HCT116 (cell line): ENCODE measurements around the gene DNMT3B. TPM values are rescaled to one million over a fixed set of nuclear protein-coding genes. Genes with fewer than 3 reads are reported as not detected.
A peak's percentile ranks its signal among the peaks of the same experiment; 100 is the strongest.

Experiments used
- ATAC-seq: fragments of 200-7000 bp; cut with Tn5 transposase; 2 replicates; pipeline ENCODE4 v1.9.1; 2020; ENCODE audit warnings: mild to moderate bottlenecking, moderate library complexity
- BruUV-seq: library from RNA; stranded (reverse); fragments of 400-500 nt; replicated peaks from 2 replicates; lab custom pipeline; 2021; lab: Mats Ljungman, UMichigan
- CTCF ChIA-PET: fragments of 300-600 bp; sonication (Branson Sonifier 250); formaldehyde crosslinking; loops from one replicate; lab custom pipeline; 2021; ENCODE audit warnings: antibody characterized with exemption; lab: Charles Lee
- POLR2A ChIA-PET: fragments of 300-600, 350-600 bp; sonication (Branson Sonifier 250); formaldehyde crosslinking; loops from one replicate; lab custom pipeline; 2021; ENCODE audit warnings: antibody characterized with exemption; lab: Charles Lee
- RAD21 ChIA-PET, 2 experiments: fragments of 300-600 bp; sonication (Branson Sonifier 250); formaldehyde crosslinking; loops; one replicate each; lab custom pipeline; 2023; ENCODE audit warnings: low total read pairs in 2 of 2; ENCODE audit not compliant: uncharacterized antibody in 2 of 2, unreplicated experiment in 2 of 2, low non-redundant PET in 1 of 2; lab: Charles Lee
- DNase-seq: peaks from one replicate; pipeline ENCODE4 v3.0.0-alpha.2; 2010; ENCODE audit warnings: low read depth, low spot score
- H2AFZ ChIP-seq: fragments of 200-600 bp; shearing (Covaris generic), sonication (generic); 2 replicates; pipeline ENCODE4 v1.6.1; 2017; ENCODE audit warnings: low read depth, mixed run types, mixed read lengths, antibody characterized with exemption, low read length; ENCODE audit not compliant: poor library complexity, severe bottlenecking
- H3K27ac ChIP-seq: 2 replicates; pipeline ENCODE4 v1.5.1; 2012; ENCODE audit warnings: low read depth, low read length
- H3K27me3 ChIP-seq: fragments of 200-600 bp; sonication (generic); 2 replicates; pipeline ENCODE4 v1.6.1; 2016; ENCODE audit warnings: mixed run types, low read length, mixed read lengths; ENCODE audit not compliant: insufficient read depth
- H3K36me3 ChIP-seq, 2 experiments: fragments of 200-500 bp in 1 of 2; fragments of 200-600 bp in 1 of 2; sonication (Bioruptor generic) in 1 of 2; sonication (generic) in 1 of 2; 2 replicates each; pipeline versions ENCODE4 v1.5.1 to v1.6.1; 2014 to 2016; ENCODE audit warnings: low read length in 2 of 2, inconsistent platforms in 1 of 2, mixed read lengths in 1 of 2, mixed run types in 1 of 2; ENCODE audit not compliant: insufficient read depth in 2 of 2, control insufficient read depth in 1 of 2
- H3K4me1 ChIP-seq, 2 experiments: fragments of 200-600 bp in 1 of 2; sonication (generic) in 1 of 2; 2 replicates each; pipeline versions ENCODE4 v1.5.1 to v1.6.1; 2012 to 2017; ENCODE audit warnings: low read length in 2 of 2, inconsistent platforms in 1 of 2, mild to moderate bottlenecking in 1 of 2, mixed read lengths in 1 of 2, mixed run types in 1 of 2, moderate library complexity in 1 of 2; ENCODE audit not compliant: insufficient read depth in 2 of 2, control insufficient read depth in 1 of 2
- H3K4me2 ChIP-seq: fragments of 200-600 bp; sonication (generic); 2 replicates; pipeline ENCODE4 v1.6.1; 2017; ENCODE audit warnings: mixed run types, low read length, mixed read lengths
- H3K4me3 ChIP-seq, 2 experiments: fragments of 200-600 bp in 1 of 2; sonication (generic) in 1 of 2; replicated peaks in 1 of 2; 2 replicates each; pipeline ENCODE4 v1.5.1; 2011 to 2016; ENCODE audit warnings: low read length in 2 of 2, control low read depth in 1 of 2, low read depth in 1 of 2, mild to moderate bottlenecking in 1 of 2, mixed read lengths in 1 of 2, mixed run types in 1 of 2
- H3K79me2 ChIP-seq: fragments of 200-600 bp; sonication (generic); 2 replicates; pipeline ENCODE4 v1.6.1; 2017; ENCODE audit warnings: mild to moderate bottlenecking, mixed run types, low read length, moderate library complexity, mixed read lengths; ENCODE audit not compliant: insufficient read depth
- H3K9ac ChIP-seq: fragments of 200-600 bp; sonication (generic); 2 replicates; pipeline ENCODE4 v1.6.1; 2016; ENCODE audit warnings: low read length, mixed read lengths
- H3K9me2 ChIP-seq: fragments of 200-600 bp; sonication (generic), shearing (Covaris generic); 2 replicates; pipeline ENCODE4 v1.6.1; 2017; ENCODE audit warnings: mixed run types, mild to moderate bottlenecking, moderate library complexity; ENCODE audit not compliant: insufficient read depth
- H3K9me3 ChIP-seq, 2 experiments: fragments of 200-500 bp in 1 of 2; fragments of 200-600 bp in 1 of 2; sonication (Bioruptor generic) in 1 of 2; sonication (generic) in 1 of 2; 2 replicates each; pipeline ENCODE4 v1.6.1; 2014 to 2017; ENCODE audit warnings: low read length in 2 of 2, mixed read lengths in 2 of 2, inconsistent platforms in 1 of 2, low read depth in 1 of 2, mild to moderate bottlenecking in 1 of 2, mixed run types in 1 of 2, moderate library complexity in 1 of 2; ENCODE audit not compliant: control insufficient read depth in 1 of 2, insufficient read depth in 1 of 2
- H4K20me1 ChIP-seq: fragments of 200-600 bp; sonication (generic), shearing (Covaris generic); 2 replicates; pipeline ENCODE4 v1.6.1; 2017; ENCODE audit warnings: mixed run types, mild to moderate bottlenecking, moderate library complexity; ENCODE audit not compliant: insufficient read depth
- ELF1 ChIP-seq: IDR thresholded peaks from 2 replicates; pipeline ENCODE4 v1.6.1; 2012; ENCODE audit warnings: low read depth, borderline replicate concordance
- EZH2 ChIP-seq: fragments of 200-600 bp; sonication (generic); IDR thresholded peaks from 2 replicates; pipeline ENCODE4 v1.6.1; 2017; ENCODE audit warnings: antibody characterized with exemption, mixed run types
- SIN3A ChIP-seq: IDR thresholded peaks from 2 replicates; pipeline ENCODE4 v1.6.1; 2012; ENCODE audit warnings: low read depth
- SRF ChIP-seq: IDR thresholded peaks from 2 replicates; pipeline ENCODE4 v1.6.1; 2012; ENCODE audit warnings: low read depth
- intact Hi-C: fragments of 100-400 bp; cut with micrococcal nuclease; formaldehyde crosslinking; loops from 2 replicates; pipeline ENCODE4 v1.10.0; 2022
- total RNA-seq: library from RNA; stranded (reverse); gene quantifications from one replicate; pipeline ENCODE4 v1.2.1, GENCODE V29; 2021; ENCODE audit not compliant: unreplicated experiment
- TF ChIP-seq, protein P1 (sequence below): IDR thresholded peaks from 2 replicates; pipeline ENCODE4 v1.6.1; 2012
- TF ChIP-seq, protein P2 (sequence below): IDR thresholded peaks from 2 replicates; pipeline ENCODE4 v1.6.1; 2012; ENCODE audit warnings: low read depth
- TF ChIP-seq, protein P3 (sequence below), 3 experiments: fragments of 200-600 bp in 1 of 3; sonication (generic) in 1 of 3; IDR thresholded peaks in 2 of 3; conservative IDR thresholded peaks in 1 of 3; 2 replicates each; pipeline ENCODE4 v1.5.1; 2012 to 2017; ENCODE audit warnings: low read depth in 2 of 3, low read length in 2 of 3, antibody characterized with exemption in 1 of 3, borderline replicate concordance in 1 of 3, control low read depth in 1 of 3, mild to moderate bottlenecking in 1 of 3, mixed read lengths in 1 of 3, mixed run types in 1 of 3, moderate library complexity in 1 of 3; ENCODE audit not compliant: insufficient read depth in 1 of 3

The DNMT3B gene
- total RNA-seq, 1 experiment from 2014 or later = 22.2 TPM

DNA sequence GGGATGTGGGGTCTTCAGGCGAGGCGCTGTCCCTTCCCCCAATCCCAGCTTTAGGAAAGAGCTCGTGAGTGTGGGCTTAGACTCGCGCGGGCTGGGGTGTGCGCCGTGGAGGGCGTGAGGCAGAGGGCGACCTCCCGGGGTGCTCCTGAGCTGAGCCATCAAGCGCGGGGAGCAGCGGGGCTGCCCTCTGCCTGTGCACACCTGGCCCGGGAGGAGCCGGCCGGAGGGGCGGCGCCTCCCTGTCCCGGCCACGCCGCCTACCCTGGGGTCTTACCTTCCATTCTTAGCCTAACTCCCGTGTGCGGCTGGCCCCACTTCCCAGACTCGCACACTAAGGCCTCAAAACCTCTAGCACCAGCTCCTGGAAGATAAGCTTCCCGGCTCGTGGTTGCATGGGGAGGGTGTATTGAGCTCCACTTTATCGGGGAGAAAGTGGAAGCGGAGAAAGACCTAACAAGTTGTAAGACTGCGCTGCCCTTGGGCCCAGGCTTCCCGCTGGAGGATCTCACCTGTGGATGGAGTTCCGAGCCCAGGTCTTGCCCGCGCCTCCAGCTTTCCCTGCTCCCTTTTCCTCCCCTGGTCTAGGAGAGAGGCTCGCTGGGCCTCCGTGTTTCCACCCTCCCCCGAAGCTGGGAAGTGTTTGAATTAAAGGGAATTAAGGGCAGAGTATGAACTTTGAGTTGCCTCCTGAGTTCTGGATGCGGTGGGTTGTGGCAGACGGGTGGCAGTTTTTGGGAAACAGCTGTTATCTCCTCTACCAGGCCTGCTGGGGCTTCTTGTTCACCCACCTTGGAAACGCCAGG lies 1.2 kb downstream of the DNMT3B start:
- ChIA-PET CTCF (interaction anchor here (1.9 to 6.7 kb wide), 2 partner anchors 14 to 90 kb away, joined by 7 to 47 read pairs; partner anchors contain the start of gene C20orf203), RAD21 (no interaction called here), POLR2A (interaction anchor here (1.0 to 1.8 kb wide), 4 partner anchors 14 to 82 kb away, joined by 3 to 9 read pairs (median 5); no protein-coding TSS in a partner anchor)
- H4K20me1 ChIP-seq = no peaks in the 10 kb centered on the region
- no peaks in the 10 kb centered on the region for H3K27me3 ChIP-seq
- intact Hi-C loops = no loop called here
- TF ChIP-seq, protein P1, sequence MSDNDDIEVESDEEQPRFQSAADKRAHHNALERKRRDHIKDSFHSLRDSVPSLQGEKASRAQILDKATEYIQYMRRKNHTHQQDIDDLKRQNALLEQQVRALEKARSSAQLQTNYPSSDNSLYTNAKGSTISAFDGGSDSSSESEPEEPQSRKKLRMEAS = peak; percentile 18; the same call in 1 of the 2 replicates
- TF ChIP-seq SIN3A = no peak
- H3K4me1 ChIP-seq = peaks cover 47 to 65% of the 10 kb centered on the region in 2 experiments
- no peaks in the 10 kb centered on the region for H3K9me3 ChIP-seq
- no peak for DNase-seq
- peak overlapping the region; percentile 94 to 96 for H3K4me3 ChIP-seq
- H2AFZ ChIP-seq = no peak overlapping the region
- peak overlapping the region; percentile 95 for H3K9ac ChIP-seq
- H3K79me2 ChIP-seq = peaks cover 50% of the 10 kb centered on the region
- H3K9me2 ChIP-seq = no peaks in the 10 kb centered on the region
- BruUV-seq = no TSS peak
- peak overlapping the region; percentile 83 for H3K27ac ChIP-seq
- H3K36me3 ChIP-seq = no peaks in the 10 kb centered on the region
- peak overlapping the region; percentile 99 for H3K4me2 ChIP-seq
- peak; percentile 48 for ATAC-seq

DNA sequence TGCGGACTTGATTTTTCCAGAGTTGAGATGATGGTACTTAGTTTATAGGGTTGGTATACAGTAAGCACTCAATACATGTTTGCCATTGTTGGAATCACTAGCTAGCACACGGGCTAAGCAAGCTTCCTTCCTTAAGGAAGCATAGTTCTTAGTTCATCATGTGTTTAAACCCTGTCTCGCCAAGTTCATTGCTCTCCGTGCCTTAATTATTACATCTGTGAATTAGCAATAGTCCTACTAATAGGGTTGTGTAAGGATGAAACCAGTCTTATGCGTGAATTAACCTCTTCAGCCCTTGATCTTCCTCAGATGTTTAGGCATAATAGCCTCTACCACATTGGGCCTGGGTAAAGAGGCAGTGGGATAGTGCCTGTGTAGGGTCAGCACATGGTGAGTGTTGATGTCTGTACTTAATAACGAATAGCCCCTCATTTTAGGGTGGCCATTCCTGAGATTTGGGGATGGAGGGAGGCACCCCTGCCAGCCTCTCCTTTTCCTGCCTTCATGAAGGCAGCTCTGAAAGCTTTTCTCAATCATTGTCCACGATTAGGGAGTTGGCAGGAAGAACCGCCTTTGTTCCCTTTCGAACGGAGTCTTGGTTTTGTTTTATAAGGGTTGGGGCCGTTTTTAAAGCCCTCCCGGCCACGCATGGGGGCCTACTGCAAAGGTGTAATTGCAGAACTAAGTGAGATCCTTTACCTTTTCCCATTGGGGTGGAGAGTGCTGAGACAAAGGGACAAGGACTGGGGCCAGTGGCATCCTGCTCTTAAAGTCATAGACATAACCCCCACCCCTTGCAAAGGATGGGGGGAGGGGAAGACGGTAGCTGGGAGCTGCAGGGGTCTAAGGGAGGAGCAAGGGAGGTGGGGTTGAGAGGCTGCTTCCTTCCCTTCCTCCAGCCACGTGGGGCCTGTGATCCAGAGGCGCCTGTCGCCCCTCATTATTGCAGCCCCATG lies 2.1 kb downstream of the DNMT3B start:
- H3K4me2 ChIP-seq = peak overlapping the region; percentile 99
- BruUV-seq = TSS peak; percentile 48
- no peaks in the 10 kb centered on the region for H3K9me3 ChIP-seq
- no peaks in the 10 kb centered on the region for H4K20me1 ChIP-seq
- intact Hi-C loops = no loop called here
- H3K4me3 ChIP-seq = peak overlapping the region; percentile 94 to 96
- DNase-seq (no peak), ATAC-seq (no peak)
- no peaks in the 10 kb centered on the region for H3K9me2 ChIP-seq
- H2AFZ ChIP-seq = no peak overlapping the region
- peaks cover 57% of the 10 kb centered on the region for H3K79me2 ChIP-seq
- H3K9ac ChIP-seq = peak overlapping the region; percentile 95
- CTCF ChIA-PET = interaction anchor here (1.9 to 6.7 kb wide), 2 partner anchors 14 to 91 kb away, joined by 7 to 47 read pairs; partner anchors contain the start of gene C20orf203
- no peaks in the 10 kb centered on the region for H3K36me3 ChIP-seq
- H3K4me1 ChIP-seq = peaks cover 47 to 58% of the 10 kb centered on the region in 2 experiments
- H3K27ac ChIP-seq = peak overlapping the region; percentile 83
- RAD21 ChIA-PET = no interaction called here
- no peaks in the 10 kb centered on the region for H3K27me3 ChIP-seq
- POLR2A ChIA-PET = interaction anchor here (1.0 to 1.8 kb wide), 3 partner anchors 13 to 83 kb away, joined by 3 to 9 read pairs (median 7); no protein-coding TSS in a partner anchor
- TF ChIP-seq EZH2 = no peak
- TF ChIP-seq ELF1 = no peak
- TF ChIP-seq, protein P2, sequence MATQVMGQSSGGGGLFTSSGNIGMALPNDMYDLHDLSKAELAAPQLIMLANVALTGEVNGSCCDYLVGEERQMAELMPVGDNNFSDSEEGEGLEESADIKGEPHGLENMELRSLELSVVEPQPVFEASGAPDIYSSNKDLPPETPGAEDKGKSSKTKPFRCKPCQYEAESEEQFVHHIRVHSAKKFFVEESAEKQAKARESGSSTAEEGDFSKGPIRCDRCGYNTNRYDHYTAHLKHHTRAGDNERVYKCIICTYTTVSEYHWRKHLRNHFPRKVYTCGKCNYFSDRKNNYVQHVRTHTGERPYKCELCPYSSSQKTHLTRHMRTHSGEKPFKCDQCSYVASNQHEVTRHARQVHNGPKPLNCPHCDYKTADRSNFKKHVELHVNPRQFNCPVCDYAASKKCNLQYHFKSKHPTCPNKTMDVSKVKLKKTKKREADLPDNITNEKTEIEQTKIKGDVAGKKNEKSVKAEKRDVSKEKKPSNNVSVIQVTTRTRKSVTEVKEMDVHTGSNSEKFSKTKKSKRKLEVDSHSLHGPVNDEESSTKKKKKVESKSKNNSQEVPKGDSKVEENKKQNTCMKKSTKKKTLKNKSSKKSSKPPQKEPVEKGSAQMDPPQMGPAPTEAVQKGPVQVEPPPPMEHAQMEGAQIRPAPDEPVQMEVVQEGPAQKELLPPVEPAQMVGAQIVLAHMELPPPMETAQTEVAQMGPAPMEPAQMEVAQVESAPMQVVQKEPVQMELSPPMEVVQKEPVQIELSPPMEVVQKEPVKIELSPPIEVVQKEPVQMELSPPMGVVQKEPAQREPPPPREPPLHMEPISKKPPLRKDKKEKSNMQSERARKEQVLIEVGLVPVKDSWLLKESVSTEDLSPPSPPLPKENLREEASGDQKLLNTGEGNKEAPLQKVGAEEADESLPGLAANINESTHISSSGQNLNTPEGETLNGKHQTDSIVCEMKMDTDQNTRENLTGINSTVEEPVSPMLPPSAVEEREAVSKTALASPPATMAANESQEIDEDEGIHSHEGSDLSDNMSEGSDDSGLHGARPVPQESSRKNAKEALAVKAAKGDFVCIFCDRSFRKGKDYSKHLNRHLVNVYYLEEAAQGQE = no peak
- TF ChIP-seq, protein P1 = no peak
- TF ChIP-seq, protein P3, sequence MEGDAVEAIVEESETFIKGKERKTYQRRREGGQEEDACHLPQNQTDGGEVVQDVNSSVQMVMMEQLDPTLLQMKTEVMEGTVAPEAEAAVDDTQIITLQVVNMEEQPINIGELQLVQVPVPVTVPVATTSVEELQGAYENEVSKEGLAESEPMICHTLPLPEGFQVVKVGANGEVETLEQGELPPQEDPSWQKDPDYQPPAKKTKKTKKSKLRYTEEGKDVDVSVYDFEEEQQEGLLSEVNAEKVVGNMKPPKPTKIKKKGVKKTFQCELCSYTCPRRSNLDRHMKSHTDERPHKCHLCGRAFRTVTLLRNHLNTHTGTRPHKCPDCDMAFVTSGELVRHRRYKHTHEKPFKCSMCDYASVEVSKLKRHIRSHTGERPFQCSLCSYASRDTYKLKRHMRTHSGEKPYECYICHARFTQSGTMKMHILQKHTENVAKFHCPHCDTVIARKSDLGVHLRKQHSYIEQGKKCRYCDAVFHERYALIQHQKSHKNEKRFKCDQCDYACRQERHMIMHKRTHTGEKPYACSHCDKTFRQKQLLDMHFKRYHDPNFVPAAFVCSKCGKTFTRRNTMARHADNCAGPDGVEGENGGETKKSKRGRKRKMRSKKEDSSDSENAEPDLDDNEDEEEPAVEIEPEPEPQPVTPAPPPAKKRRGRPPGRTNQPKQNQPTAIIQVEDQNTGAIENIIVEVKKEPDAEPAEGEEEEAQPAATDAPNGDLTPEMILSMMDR (IDR thresholded peaks at IDR 0.05 in 2 of 3, conservative IDR thresholded peaks at IDR 0.05 in 1 of 3; ENCODE audit: borderline replicate concordance in 1 of 3, insufficient read depth in 1 of 3, low read depth in 2 of 3, low read length in 2 of 3) = no peak
- no peak for TF ChIP-seq SRF
- no peak for TF ChIP-seq SIN3A
